Measurements from ENCODE around the gene SLC35E4. TPM values are rescaled to one million over a fixed set of nuclear protein-coding genes. Genes with fewer than 3 reads are reported as not detected.

Gene SLC35E4
- total RNA-seq, 2 donors from 2014 or later: 0.99 to 3.4 TPM

GRCh38 chr22:30606455-30607299 lies 28.9 kb upstream of the SLC35E4 start, which contains the start of gene TCN2:
Gene TCN2 (plus strand): TSS chr22:30607174. CDS start chr22:30607332, 158 bp downstream.
- H3K27ac ChIP-seq: peak within 1 kb of the TSS; percentile 75 to 86 (median 80)
- 0% methylated on average over 17 to 23 of the region's 24 CpGs for WGBS, 2 donors
- peaks cover 25% of the 10 kb centered on the region for H3K4me1 ChIP-seq
- ATAC-seq (peak; percentile 81), DNase-seq (peak; percentile 65 to 83 (median 80))
- intact Hi-C loops (cut with DNase I): no loop called here
- TF ChIP-seq POLR2A (IDR thresholded peaks at IDR 0.05): peak; percentile 24 to 62 (median 58)
- peak in 1 of 7 experiments; percentile 30 for TF ChIP-seq CTCF (IDR thresholded peaks at IDR 0.05)
- H3K4me3 ChIP-seq: peak within 1 kb of the TSS; percentile 34 to 46
- H3K9me3 ChIP-seq: no peaks in the 10 kb centered on the region
- no peaks in the 10 kb centered on the region for H3K36me3 ChIP-seq (replicated peaks in 1 of 2; ENCODE audit: insufficient read depth in 1 of 2, low read depth in 2 of 2)
- H3K27me3 ChIP-seq: no peaks in the 10 kb centered on the region

GRCh38 chr22:30607300-30607930 lies 28.2 kb upstream of the SLC35E4 start:
- whole genome bisulfite sequencing, 2 donors: 65 to 74% methylated on average over 7 of the region's 7 CpGs
- Histone ChIP-seq H3K36me3 (replicated peaks in 1 of 2; ENCODE audit: insufficient read depth in 1 of 2, low read depth in 2 of 2) (no peaks in the 10 kb centered on the region), H3K4me1 (peaks cover 25% of the 10 kb centered on the region), H3K27me3 (no peaks in the 10 kb centered on the region), H3K27ac (peak overlapping the region; percentile 75 to 86 (median 80)), H3K4me3 (peak overlapping the region in 1 of 2 donors; percentile 34), H3K9me3 (no peaks in the 10 kb centered on the region)
- intact Hi-C loops (cut with DNase I): no loop called here
- TF ChIP-seq CTCF (IDR thresholded peaks at IDR 0.05) (no peak), POLR2A (IDR thresholded peaks at IDR 0.05) (no peak)
- ATAC-seq (peak; percentile 5), DNase-seq (no peak)

- Histone ChIP-seq H3K9me3 (no peaks in the 10 kb centered on the region), H3K27me3 (no peaks in the 10 kb centered on the region), H3K4me1 (peaks cover 25% of the 10 kb centered on the region), H3K36me3 (replicated peaks in 1 of 2; ENCODE audit: insufficient read depth in 1 of 2, low read depth in 2 of 2) (no peaks in the 10 kb centered on the region), H3K4me3 (no peak overlapping the region), H3K27ac (no peak overlapping the region)
- WGBS, 2 donors: 74 to 80% methylated on average over 4 to 7 of the region's 7 CpGs
- ATAC-seq: no peak
- no peak for TF ChIP-seq CTCF (IDR thresholded peaks at IDR 0.05)
- TF ChIP-seq POLR2A (IDR thresholded peaks at IDR 0.05): no peak
- DNase-seq: no peak
- intact Hi-C loops (cut with DNase I): no loop called here
Measured at GRCh38 chr22:30607939-30608338, 27.6 kb upstream of the SLC35E4 start.

GRCh38 chr22:30609260-30610185 lies 26.1 kb upstream of the SLC35E4 start:
- H3K4me1 ChIP-seq: peaks cover 25% of the 10 kb centered on the region
- H3K4me3 ChIP-seq: no peak overlapping the region
- H3K27ac ChIP-seq: peak overlapping the region in 2 of 4 donors; percentile 9 to 70
- intact Hi-C loops (cut with DNase I): no loop called here
- 59 to 68% methylated on average over 15 to 17 of the region's 17 CpGs for WGBS, 2 donors
- no peaks in the 10 kb centered on the region for H3K36me3 ChIP-seq (replicated peaks in 1 of 2; ENCODE audit: insufficient read depth in 1 of 2, low read depth in 2 of 2)
- H3K27me3 ChIP-seq: no peaks in the 10 kb centered on the region
- DNase-seq (peak in 3 of 4 donors; percentile 15 to 65 (median 34)), ATAC-seq (no peak)
- no peak for TF ChIP-seq POLR2A (IDR thresholded peaks at IDR 0.05)
- no peak for TF ChIP-seq CTCF (IDR thresholded peaks at IDR 0.05)
- no peaks in the 10 kb centered on the region for H3K9me3 ChIP-seq

Measured in body of pancreas (tissue), 4 donors.